DOHH2 (cell line): ENCODE data around the gene TIE1.

Experiments used
- H3F3A ChIP-seq: fragments of 200-600 bp; sonication (generic), shearing (Covaris generic); 2 replicates; pipeline ENCODE4 v1.6.0; 2016; ENCODE audit warnings: antibody characterized with exemption, mild to moderate bottlenecking; ENCODE audit not compliant: control insufficient read depth, insufficient read depth
- H3K27ac ChIP-seq: fragments of 200-600 bp; sonication (generic); 2 replicates; pipeline ENCODE4 v1.5.1; 2014; ENCODE audit warnings: low read depth, mild to moderate bottlenecking, low read length, moderate library complexity
- H3K27me3 ChIP-seq: fragments of 200-600 bp; sonication (generic); 2 replicates; pipeline ENCODE4 v1.6.1; 2014; ENCODE audit warnings: mild to moderate bottlenecking, low read length, mixed read lengths; ENCODE audit not compliant: control insufficient read depth
- H3K36me3 ChIP-seq: fragments of 200-600 bp; sonication (generic); 2 replicates; pipeline ENCODE4 v1.6.1; 2014; ENCODE audit warnings: mild to moderate bottlenecking, low read length, moderate library complexity, mixed read lengths; ENCODE audit not compliant: control insufficient read depth
- H3K4me1 ChIP-seq: fragments of 200-600 bp; sonication (generic); 2 replicates; pipeline ENCODE4 v1.6.1; 2014; ENCODE audit warnings: mild to moderate bottlenecking, low read length, mixed read lengths; ENCODE audit not compliant: control insufficient read depth
- H3K4me2 ChIP-seq: fragments of 200-600 bp; sonication (generic); 2 replicates; pipeline ENCODE4 v1.6.0; 2014; ENCODE audit warnings: mild to moderate bottlenecking, low read length, moderate library complexity
- H3K4me3 ChIP-seq: fragments of 200-600 bp; sonication (generic); 2 replicates; pipeline ENCODE4 v1.5.1; 2014; ENCODE audit warnings: mild to moderate bottlenecking, low read length, mixed read lengths
- H3K79me2 ChIP-seq: fragments of 200-600 bp; sonication (generic); 2 replicates; pipeline ENCODE4 v1.6.1; 2014; ENCODE audit warnings: mild to moderate bottlenecking, low read length, mixed read lengths; ENCODE audit not compliant: control insufficient read depth
- H3K9me2 ChIP-seq: fragments of 200-600 bp; sonication (generic); replicated peaks from 2 replicates; pipeline ENCODE4 v1.6.1; 2014; ENCODE audit warnings: mild to moderate bottlenecking, low read length, mixed read lengths; ENCODE audit not compliant: control insufficient read depth
- H3K9me3 ChIP-seq: fragments of 200-600 bp; sonication (generic); 2 replicates; pipeline ENCODE4 v1.6.1; 2014; ENCODE audit warnings: antibody characterized with exemption, low read length, mixed read lengths; ENCODE audit not compliant: control insufficient read depth, insufficient read depth
- H4K20me1 ChIP-seq: fragments of 200-600 bp; sonication (generic); 2 replicates; pipeline ENCODE4 v1.6.0; 2014; ENCODE audit warnings: low read depth, mild to moderate bottlenecking, antibody characterized with exemption, low read length, moderate library complexity; ENCODE audit not compliant: control insufficient read depth, insufficient read depth
- EZH2phosphoT487 ChIP-seq: fragments of 200-600 bp; sonication (generic); IDR thresholded peaks from 2 replicates; pipeline ENCODE4 v1.6.1; 2017; ENCODE audit warnings: borderline replicate concordance, mild to moderate bottlenecking, antibody characterized with exemption, low read length, moderate library complexity, mixed read lengths
- TF ChIP-seq, protein P1 (sequence below): fragments of 200-600 bp; sonication (generic); IDR thresholded peaks from one replicate; pipeline ENCODE4 v1.5.1; 2014; ENCODE audit warnings: antibody characterized with exemption, mild to moderate bottlenecking, low read depth, low read length; ENCODE audit not compliant: poor library complexity, severe bottlenecking

The TIE1 gene

DNA sequence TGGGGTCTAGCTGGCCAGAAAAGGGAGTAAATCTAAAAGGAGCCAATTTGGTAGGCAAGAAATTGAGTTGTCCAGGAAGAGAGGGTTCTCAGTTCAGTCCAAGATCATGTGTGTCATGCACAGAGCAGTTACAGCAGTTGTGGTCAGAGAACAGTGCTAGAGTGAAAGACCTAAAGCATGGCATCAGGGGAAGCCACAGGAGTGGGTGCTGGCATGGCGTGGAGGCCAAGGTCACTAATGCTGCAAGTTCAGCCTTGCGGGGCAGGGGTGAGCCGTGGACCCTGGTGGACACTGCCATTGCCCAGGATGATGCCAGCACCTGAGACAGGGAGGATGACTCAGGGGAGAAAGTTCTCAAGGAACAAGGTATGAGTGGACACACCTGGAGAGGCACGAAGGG lies 47.6 kb upstream of the TIE1 start:
- Histone ChIP-seq H3K36me3 (no peaks in the 10 kb centered on the region), H3K27me3 (peaks cover 8% of the 10 kb centered on the region; the same call in 1 of the 2 replicates), H3K4me2 (no peak overlapping the region), H3K4me1 (no peaks in the 10 kb centered on the region), H3K27ac (no peak overlapping the region), H3K79me2 (no peaks in the 10 kb centered on the region), H3K9me2 (no peaks in the 10 kb centered on the region), H4K20me1 (no peaks in the 10 kb centered on the region), H3K9me3 (no peaks in the 10 kb centered on the region), H3K4me3 (no peak overlapping the region), H3F3A (no peaks in the 10 kb centered on the region)
- TF ChIP-seq, protein P1, sequence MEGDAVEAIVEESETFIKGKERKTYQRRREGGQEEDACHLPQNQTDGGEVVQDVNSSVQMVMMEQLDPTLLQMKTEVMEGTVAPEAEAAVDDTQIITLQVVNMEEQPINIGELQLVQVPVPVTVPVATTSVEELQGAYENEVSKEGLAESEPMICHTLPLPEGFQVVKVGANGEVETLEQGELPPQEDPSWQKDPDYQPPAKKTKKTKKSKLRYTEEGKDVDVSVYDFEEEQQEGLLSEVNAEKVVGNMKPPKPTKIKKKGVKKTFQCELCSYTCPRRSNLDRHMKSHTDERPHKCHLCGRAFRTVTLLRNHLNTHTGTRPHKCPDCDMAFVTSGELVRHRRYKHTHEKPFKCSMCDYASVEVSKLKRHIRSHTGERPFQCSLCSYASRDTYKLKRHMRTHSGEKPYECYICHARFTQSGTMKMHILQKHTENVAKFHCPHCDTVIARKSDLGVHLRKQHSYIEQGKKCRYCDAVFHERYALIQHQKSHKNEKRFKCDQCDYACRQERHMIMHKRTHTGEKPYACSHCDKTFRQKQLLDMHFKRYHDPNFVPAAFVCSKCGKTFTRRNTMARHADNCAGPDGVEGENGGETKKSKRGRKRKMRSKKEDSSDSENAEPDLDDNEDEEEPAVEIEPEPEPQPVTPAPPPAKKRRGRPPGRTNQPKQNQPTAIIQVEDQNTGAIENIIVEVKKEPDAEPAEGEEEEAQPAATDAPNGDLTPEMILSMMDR, result no peak
- TF ChIP-seq EZH2phosphoT487, result no peak

DNA sequence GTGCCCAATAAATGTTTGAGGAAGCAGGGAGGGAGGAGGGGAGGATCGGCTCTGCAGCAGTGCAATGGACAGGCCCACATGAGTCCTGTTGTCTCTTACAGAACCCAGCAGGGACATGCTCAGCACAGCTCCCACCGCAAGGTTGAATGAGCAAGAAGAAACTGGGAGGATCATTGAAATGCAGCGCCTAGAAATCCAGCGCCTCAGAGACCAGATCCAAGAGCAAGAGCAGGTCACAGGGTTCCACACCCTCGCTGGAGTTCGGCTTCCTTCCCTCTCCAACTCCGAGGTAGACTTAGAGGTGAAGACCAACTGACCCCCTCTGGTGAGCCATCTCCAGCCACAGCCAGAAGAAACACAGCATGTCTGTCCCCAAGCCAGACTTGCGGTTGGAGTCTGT lies 46.9 kb upstream of the TIE1 start:
- H3K4me3 ChIP-seq, result no peak overlapping the region
- no peak for TF ChIP-seq EZH2phosphoT487
- TF ChIP-seq, protein P1, result no peak
- H3K9me3 ChIP-seq, result no peaks in the 10 kb centered on the region
- H3K27me3 ChIP-seq, result peaks cover 8% of the 10 kb centered on the region; the same call in 1 of the 2 replicates
- no peaks in the 10 kb centered on the region for H3K4me1 ChIP-seq
- H3K36me3 ChIP-seq, result no peaks in the 10 kb centered on the region
- H3K27ac ChIP-seq, result no peak overlapping the region
- H3K79me2 ChIP-seq, result no peaks in the 10 kb centered on the region
- H4K20me1 ChIP-seq, result no peaks in the 10 kb centered on the region
- no peaks in the 10 kb centered on the region for H3F3A ChIP-seq
- no peaks in the 10 kb centered on the region for H3K9me2 ChIP-seq
- H3K4me2 ChIP-seq, result no peak overlapping the region

DNA sequence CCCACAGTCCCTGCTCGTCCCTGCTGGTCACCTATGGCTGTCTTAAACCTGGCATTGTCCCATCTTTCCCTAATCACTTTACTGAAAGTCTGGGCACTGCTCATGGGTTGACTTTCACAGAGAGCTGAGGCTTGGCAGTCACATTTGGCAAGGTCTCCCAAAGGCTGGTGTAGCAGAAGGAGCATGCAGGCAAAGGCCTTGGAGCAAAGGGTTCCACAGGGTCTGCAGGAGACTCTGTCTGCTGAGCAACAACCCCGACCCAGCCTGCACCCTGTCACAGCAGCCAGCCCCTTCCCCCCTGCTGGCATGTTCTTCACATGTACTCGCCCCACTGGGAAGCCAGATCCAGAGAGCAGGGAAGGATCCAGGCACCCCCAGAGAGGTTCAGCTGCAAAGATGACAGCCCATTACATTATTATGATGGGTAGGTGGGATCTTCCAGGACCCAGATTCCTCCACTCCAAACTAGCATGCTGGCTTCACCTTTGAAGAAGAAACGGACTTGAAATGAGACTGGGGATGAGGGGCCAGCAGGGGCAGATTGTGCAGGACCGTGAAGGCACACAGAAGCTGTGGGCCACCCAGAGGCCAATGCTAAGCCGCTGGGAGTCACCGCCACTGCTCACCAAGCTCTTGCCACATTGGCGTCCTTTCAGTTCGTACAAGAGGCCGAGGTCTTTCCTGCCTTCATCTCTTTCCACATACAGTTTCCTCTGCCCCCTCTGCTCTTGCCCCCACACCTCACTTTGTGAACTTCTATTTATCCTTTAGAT lies 45.2 kb upstream of the TIE1 start:
- H3K36me3 ChIP-seq, result no peaks in the 10 kb centered on the region
- H3K79me2 ChIP-seq, result no peaks in the 10 kb centered on the region
- H3F3A ChIP-seq, result no peaks in the 10 kb centered on the region
- H3K27ac ChIP-seq, result no peak overlapping the region
- H3K4me1 ChIP-seq, result no peaks in the 10 kb centered on the region
- no peak for TF ChIP-seq EZH2phosphoT487
- TF ChIP-seq, protein P1, result no peak
- no peaks in the 10 kb centered on the region for H3K9me3 ChIP-seq
- no peaks in the 10 kb centered on the region for H4K20me1 ChIP-seq
- H3K4me3 ChIP-seq, result no peak overlapping the region
- H3K9me2 ChIP-seq, result no peaks in the 10 kb centered on the region
- no peak overlapping the region for H3K4me2 ChIP-seq
- peaks cover 7% of the 10 kb centered on the region; the same call in 1 of the 2 replicates for H3K27me3 ChIP-seq
